ENCODE data around the gene DRAM1.

Gene DRAM1

DNA sequence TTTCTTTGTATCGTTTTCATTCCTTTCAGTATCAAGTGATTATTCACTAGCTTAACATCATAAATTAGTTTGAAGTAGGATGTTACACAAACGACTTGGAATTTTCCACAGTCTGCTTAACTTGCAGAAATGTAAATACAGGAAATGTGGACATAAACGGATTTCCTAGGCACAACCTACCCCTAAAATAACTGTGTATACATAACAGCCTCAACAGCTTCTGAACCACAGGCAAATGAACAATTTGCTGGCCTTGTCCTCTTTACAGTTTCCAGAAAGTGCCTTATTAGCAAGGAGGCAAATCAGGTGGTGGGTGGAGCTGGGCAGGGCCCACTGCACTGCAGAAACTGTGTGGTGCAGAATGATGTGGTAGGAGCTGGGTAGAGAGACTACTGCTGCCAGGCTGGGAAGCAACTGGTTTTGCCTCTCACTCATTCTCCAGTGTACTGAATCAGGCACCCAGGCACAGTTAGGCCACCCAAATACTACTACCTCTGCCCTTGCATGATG, 14.1 kb downstream of the DRAM1 start:
- Histone ChIP-seq H3K9me2 (replicated peaks; ENCODE audit: control insufficient read depth, low read length) (no peaks in the 10 kb centered on the region), H3K4me1 (ENCODE audit: control insufficient read depth, low read length) (no peaks in the 10 kb centered on the region), H3K79me2 (ENCODE audit: control insufficient read depth, low read length) (no peaks in the 10 kb centered on the region), H3F3A (ENCODE audit: control insufficient read depth, insufficient read depth) (no peaks in the 10 kb centered on the region), H3K27me3 (ENCODE audit: control insufficient read depth, low read length) (no peaks in the 10 kb centered on the region), H3K27ac (ENCODE audit: low read depth, low read length) (no peak overlapping the region), H4K20me1 (ENCODE audit: control insufficient read depth, insufficient read depth, low read depth, low read length) (no peaks in the 10 kb centered on the region), H3K36me3 (ENCODE audit: control insufficient read depth, low read length) (no peaks in the 10 kb centered on the region), H3K4me2 (ENCODE audit: low read length) (no peak overlapping the region), H3K4me3 (ENCODE audit: low read length) (no peak overlapping the region), H3K9me3 (ENCODE audit: control insufficient read depth, insufficient read depth, low read length) (no peaks in the 10 kb centered on the region)
- TF ChIP-seq EZH2phosphoT487 (IDR thresholded peaks at IDR 0.05; ENCODE audit: borderline replicate concordance, low read length): no peak
- TF ChIP-seq, protein P1, sequence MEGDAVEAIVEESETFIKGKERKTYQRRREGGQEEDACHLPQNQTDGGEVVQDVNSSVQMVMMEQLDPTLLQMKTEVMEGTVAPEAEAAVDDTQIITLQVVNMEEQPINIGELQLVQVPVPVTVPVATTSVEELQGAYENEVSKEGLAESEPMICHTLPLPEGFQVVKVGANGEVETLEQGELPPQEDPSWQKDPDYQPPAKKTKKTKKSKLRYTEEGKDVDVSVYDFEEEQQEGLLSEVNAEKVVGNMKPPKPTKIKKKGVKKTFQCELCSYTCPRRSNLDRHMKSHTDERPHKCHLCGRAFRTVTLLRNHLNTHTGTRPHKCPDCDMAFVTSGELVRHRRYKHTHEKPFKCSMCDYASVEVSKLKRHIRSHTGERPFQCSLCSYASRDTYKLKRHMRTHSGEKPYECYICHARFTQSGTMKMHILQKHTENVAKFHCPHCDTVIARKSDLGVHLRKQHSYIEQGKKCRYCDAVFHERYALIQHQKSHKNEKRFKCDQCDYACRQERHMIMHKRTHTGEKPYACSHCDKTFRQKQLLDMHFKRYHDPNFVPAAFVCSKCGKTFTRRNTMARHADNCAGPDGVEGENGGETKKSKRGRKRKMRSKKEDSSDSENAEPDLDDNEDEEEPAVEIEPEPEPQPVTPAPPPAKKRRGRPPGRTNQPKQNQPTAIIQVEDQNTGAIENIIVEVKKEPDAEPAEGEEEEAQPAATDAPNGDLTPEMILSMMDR (IDR thresholded peaks at IDR 0.05; ENCODE audit: low read depth, low read length, poor library complexity, severe bottlenecking): no peak

DNA sequence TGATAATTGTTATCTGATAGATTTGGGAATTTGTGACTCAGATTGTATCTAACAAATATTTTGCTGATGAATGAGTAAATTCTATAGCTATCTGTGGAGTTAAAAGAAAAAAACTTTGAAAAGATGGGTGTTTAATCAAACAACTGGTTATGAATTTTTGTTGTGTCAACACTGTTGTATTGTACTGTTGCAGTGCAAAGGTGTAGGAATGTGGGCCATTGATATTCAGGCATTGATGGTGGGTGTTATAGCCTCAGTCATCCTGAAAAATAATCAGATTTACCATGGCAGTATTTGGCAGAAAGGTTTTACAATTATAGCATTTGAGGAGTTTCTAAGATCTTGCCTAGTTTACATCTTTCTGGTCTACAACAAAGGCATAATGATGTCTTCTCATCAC, 15.4 kb downstream of the DRAM1 start:
- Histone ChIP-seq H4K20me1 (ENCODE audit: control insufficient read depth, insufficient read depth, low read depth, low read length) (no peaks in the 10 kb centered on the region), H3K27me3 (ENCODE audit: control insufficient read depth, low read length) (no peaks in the 10 kb centered on the region), H3K79me2 (ENCODE audit: control insufficient read depth, low read length) (no peaks in the 10 kb centered on the region), H3F3A (ENCODE audit: control insufficient read depth, insufficient read depth) (no peaks in the 10 kb centered on the region), H3K4me2 (ENCODE audit: low read length) (no peak overlapping the region), H3K36me3 (ENCODE audit: control insufficient read depth, low read length) (no peaks in the 10 kb centered on the region), H3K4me1 (ENCODE audit: control insufficient read depth, low read length) (no peaks in the 10 kb centered on the region), H3K9me3 (ENCODE audit: control insufficient read depth, insufficient read depth, low read length) (no peaks in the 10 kb centered on the region), H3K4me3 (ENCODE audit: low read length) (no peak overlapping the region), H3K27ac (ENCODE audit: low read depth, low read length) (no peak overlapping the region), H3K9me2 (replicated peaks; ENCODE audit: control insufficient read depth, low read length) (no peaks in the 10 kb centered on the region)
- TF ChIP-seq EZH2phosphoT487 (IDR thresholded peaks at IDR 0.05; ENCODE audit: borderline replicate concordance, low read length): no peak
- TF ChIP-seq, protein P1 (IDR thresholded peaks at IDR 0.05; ENCODE audit: low read depth, low read length, poor library complexity, severe bottlenecking): no peak

DNA sequence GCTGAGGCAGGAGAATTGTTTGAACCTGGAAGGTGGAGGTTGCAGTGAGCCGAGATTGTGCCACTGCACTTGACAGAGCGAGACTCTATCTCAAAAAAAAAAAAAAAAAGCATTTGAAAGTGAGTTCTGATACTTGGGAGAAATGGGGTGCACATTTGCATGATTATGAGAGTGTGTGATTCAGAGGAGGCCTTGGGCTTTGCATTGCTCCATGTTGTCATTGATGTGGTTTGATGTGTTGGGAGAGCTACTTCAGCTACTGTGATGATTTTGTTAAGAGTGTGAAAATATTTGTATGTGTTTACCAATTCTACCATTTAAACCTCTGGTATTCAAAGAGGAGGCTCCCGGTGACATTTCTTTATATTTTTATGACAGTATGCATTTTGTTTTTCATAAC, 24.4 kb downstream of the DRAM1 start:
- Histone ChIP-seq H3K27me3 (ENCODE audit: control insufficient read depth, low read length) (peaks cover 22% of the 10 kb centered on the region), H3K9me3 (ENCODE audit: control insufficient read depth, insufficient read depth, low read length) (no peaks in the 10 kb centered on the region), H3K9me2 (replicated peaks; ENCODE audit: control insufficient read depth, low read length) (no peaks in the 10 kb centered on the region), H3K4me2 (ENCODE audit: low read length) (no peak overlapping the region), H3K27ac (ENCODE audit: low read depth, low read length) (no peak overlapping the region), H3K4me1 (ENCODE audit: control insufficient read depth, low read length) (no peaks in the 10 kb centered on the region), H4K20me1 (ENCODE audit: control insufficient read depth, insufficient read depth, low read depth, low read length) (no peaks in the 10 kb centered on the region), H3K4me3 (ENCODE audit: low read length) (no peak overlapping the region), H3K36me3 (ENCODE audit: control insufficient read depth, low read length) (no peaks in the 10 kb centered on the region), H3K79me2 (ENCODE audit: control insufficient read depth, low read length) (no peaks in the 10 kb centered on the region), H3F3A (ENCODE audit: control insufficient read depth, insufficient read depth) (no peaks in the 10 kb centered on the region)
- TF ChIP-seq, protein P1 (IDR thresholded peaks at IDR 0.05; ENCODE audit: low read depth, low read length, poor library complexity, severe bottlenecking): no peak
- no peak for TF ChIP-seq EZH2phosphoT487 (IDR thresholded peaks at IDR 0.05; ENCODE audit: borderline replicate concordance, low read length)
